ENCODE data around the gene NPAS3.

DNA sequence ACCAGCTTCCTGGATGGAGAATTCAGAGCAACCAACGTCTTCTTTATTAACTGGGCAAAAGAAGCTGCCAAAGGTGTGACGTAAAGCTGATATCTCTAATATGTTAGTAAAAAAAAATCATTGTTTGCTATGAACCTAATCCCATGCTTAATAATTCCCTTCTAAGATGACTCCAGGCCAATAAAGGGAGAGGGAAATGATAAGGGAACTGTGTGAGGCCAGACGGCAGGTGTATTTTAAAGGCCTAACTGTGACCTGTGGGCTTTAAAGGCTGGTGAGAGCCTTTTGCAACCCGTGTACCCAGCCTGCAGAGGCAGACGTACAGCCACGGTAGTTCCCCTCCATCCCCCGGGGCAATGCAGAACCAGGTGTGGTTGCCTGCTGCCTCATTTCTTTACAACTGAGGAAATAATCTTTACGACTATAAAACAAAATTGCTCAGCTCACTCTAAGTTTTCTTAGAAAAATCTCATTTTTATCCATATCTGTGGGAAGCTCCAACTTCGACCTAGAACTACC, 641.6 kb downstream of the NPAS3 start:
- TF ChIP-seq, protein P1, sequence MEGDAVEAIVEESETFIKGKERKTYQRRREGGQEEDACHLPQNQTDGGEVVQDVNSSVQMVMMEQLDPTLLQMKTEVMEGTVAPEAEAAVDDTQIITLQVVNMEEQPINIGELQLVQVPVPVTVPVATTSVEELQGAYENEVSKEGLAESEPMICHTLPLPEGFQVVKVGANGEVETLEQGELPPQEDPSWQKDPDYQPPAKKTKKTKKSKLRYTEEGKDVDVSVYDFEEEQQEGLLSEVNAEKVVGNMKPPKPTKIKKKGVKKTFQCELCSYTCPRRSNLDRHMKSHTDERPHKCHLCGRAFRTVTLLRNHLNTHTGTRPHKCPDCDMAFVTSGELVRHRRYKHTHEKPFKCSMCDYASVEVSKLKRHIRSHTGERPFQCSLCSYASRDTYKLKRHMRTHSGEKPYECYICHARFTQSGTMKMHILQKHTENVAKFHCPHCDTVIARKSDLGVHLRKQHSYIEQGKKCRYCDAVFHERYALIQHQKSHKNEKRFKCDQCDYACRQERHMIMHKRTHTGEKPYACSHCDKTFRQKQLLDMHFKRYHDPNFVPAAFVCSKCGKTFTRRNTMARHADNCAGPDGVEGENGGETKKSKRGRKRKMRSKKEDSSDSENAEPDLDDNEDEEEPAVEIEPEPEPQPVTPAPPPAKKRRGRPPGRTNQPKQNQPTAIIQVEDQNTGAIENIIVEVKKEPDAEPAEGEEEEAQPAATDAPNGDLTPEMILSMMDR (IDR thresholded peaks at IDR 0.05), result no peak
- no peak for TF ChIP-seq POLR2AphosphoS5 (IDR thresholded peaks at IDR 0.05)
